Activated CD4-positive, alpha-beta T cell treated with anti-CD3 and anti-CD28 coated beads, Interleukin-2, amount 50 U/mL, for 48 hours (primary cell): ENCODE results near the gene RBM18.

ENCODE experiments used
- DNase-seq, 2 experiments: peaks; one replicate each; pipeline ENCODE4 v3.0.0-alpha.2; 2020

Gene RBM18

DNA sequence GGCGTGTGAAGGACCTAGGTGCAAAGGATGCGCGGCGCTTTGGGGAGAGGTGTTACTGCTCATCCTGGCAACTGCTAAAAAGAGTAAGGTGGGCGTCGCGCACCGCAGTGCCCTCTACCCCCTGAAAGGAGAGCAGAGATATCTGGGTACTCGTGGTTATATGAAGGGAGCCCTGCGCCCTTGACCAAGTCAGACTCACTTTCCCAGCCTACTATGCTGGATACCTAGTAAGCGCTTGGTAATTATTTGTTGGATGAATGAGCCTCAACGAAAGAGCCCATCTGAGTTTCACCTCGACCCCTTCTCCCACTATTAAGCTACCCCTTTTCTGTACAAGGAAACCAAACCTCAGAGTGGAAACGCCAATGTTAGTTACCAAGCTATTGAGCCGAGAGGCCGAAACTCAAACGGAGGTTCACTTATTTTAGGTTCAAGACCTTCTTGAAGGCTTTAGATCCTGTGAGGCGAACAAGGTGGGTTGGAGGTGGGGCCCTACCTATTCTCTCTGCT is 43.9 kb downstream of the RBM18 start:
- DNase-seq, result no peak

DNA sequence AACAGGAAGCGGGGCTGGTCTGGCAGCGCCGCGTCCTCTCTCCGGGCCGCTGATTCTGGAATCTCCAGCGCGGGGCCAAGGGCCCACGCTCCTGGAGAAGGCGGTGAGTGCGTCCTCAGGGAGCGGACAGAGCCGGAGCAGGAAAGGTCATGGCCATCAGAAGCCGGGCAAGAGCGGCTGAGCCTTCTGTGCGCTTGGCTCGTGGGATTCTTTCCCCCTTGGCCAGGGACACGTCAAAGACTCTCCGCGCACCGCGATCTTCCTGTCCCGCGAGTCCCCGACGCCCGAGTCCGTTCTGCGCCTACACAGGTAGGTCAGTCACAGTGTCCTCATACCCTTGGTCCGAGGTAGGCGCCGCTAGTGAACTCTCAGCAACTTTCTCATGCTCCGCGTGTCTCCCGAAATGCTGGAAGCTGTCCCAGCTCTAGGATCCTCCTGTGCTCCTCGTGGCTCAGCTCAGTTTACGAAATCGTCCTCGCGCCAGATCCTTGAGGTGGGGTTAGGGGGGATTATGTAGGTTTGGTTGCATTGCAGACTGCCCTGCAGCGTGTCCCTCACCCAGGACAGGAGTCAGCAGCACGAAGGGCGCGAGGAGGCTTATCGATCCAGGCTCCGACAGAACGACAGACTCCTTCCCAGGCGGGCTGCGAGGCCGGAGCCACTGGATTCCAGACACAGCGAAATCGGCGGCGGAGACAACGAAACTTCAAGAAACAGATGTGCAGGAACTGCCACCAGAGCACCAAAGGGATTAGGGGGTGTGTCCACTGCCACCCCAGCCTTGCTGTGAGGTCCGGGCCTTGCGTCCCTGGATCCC is 44.6 kb downstream of the RBM18 start:
- no peak for DNase-seq

DNA sequence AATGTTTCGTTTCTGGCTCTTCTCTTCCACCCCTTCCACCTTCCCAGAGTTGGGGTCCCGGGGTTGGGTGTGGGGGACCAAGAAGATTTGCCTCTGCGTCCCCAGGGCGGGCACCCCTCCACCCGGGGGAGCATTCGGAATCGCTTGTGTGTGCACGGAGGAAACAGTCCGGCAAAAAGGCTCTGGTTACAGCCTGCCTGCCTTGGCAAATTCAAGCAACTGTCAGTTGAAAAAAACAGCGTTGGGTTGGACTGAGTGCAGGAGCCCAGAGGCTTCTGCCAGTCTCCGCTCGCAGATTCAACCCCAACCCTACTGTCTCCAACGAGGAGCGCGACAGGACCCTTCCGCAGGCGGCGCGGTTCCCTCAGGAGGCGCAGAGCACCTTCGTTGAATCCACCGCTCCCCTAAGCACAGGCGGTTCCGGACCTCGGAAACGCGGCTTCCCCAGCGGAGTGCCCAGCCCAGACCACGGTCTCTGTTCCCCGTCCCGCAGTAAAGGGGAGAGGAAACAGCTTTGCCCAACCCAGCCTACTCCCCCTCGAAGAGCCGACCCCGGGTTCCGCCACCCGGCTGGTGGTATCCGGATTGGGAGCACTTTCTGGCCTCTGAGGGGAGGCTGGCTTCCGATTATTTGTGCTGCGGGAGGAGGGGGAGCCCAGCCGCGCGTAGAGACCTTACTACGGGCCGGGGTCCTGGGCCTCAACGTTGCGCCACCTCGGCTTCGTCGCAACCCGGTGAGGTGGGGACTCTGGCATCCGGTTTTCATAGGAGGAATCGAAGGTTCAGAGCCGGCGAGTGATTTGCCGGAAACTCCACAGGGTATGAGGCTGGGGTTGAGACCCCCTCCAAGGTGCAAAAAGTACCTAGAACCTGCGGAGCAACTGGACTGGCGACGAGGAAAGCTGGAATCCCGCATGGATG is 45.4 kb downstream of the RBM18 start:
- DNase-seq, result no peak

- no peak for DNase-seq
Observed at GRCh38 chr9:122218071-122218934, 46.3 kb downstream of the RBM18 start.

GRCh38 chr9:122217640-122218039 is 47.0 kb downstream of the RBM18 start:
- no peak for DNase-seq

- DNase-seq, result no peak
Observed at GRCh38 chr9:122216798-122217418, 47.7 kb downstream of the RBM18 start.

DNA sequence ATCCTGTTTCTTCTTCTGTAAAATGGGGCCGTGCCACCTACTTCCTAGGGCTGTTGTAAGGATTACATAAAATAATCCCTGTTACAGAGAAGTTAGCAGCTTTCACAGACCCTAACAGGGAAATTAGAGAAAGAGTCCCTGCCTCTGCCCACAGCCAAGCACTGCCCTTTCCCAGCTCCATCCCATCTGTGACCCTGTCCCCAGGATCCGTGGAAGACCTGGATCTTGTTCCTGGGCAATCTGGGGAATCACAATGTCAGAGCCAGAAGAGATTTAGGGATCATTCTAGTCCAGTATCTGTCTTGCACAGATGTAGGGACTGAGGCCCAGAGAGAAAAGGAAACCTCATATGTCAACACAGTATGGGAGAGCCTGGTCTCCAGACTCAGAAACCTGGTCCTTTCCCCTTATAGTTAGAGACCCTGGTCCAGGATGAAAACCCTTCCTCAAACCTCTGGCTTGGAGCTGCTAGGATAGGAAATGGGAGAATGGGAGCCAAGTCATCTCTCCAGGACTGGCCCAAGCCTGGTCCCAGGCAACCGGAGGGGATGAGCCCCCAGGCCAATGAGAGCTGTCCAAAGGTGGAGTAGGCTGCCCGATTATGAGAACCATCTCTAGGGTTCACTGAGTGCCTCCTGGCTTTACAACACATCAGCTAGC is 48.4 kb downstream of the RBM18 start:
- DNase-seq, result no peak

DNA sequence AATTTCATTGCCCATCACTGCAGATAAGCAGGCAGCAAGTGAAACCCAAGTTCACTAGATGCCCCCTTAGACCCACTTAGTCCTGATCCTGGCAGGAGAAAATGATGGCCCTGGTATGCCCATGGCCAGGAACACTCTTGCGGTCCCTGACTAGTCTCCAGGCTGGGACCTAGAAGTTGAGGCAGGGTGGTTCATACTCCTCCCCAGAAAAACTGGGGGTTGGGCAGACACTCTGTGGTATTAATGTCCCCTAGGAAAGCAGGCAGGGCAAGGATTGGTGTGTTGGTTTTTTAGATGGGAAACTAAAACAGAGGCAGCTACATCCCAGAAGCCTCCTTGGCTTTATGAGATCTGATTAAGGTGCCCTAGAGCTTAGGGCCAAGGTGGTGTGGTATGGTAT is 49.0 kb downstream of the RBM18 start:
- DNase-seq, result no peak

- no peak for DNase-seq
Observed at GRCh38 chr9:122214507-122214906, 50.1 kb downstream of the RBM18 start.

- peak; percentile 46 to 56 for DNase-seq
Observed at GRCh38 chr9:122213589-122214413, 50.8 kb downstream of the RBM18 start.

- no peak for DNase-seq
Observed at GRCh38 chr9:122213102-122213588, 51.5 kb downstream of the RBM18 start.

GRCh38 chr9:122212473-122213004 is 52.1 kb downstream of the RBM18 start:
- DNase-seq, result no peak

GRCh38 chr9:122209451-122209850 is 55.2 kb downstream of the RBM18 start:
- DNase-seq, result no peak

DNA sequence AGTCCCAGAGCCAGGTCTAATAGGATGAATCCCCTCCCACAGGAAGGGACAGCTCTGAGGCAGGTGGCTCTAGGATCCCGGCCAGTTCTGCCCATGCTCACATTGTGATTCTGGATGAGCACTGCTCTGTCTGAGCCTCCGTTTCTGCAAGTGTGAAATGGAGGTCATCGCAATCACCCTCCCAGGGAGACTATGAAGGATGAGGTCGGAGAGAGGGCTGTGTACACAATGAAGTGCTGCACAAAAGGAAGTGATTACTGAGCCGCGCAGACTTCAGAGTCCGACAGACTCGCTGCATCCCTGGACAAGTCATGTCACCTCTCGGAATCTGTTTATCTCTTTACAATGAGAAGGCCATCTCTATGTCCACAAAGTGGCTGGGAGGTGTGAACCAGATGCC is 57.5 kb downstream of the RBM18 start:
- DNase-seq, result no peak

DNA sequence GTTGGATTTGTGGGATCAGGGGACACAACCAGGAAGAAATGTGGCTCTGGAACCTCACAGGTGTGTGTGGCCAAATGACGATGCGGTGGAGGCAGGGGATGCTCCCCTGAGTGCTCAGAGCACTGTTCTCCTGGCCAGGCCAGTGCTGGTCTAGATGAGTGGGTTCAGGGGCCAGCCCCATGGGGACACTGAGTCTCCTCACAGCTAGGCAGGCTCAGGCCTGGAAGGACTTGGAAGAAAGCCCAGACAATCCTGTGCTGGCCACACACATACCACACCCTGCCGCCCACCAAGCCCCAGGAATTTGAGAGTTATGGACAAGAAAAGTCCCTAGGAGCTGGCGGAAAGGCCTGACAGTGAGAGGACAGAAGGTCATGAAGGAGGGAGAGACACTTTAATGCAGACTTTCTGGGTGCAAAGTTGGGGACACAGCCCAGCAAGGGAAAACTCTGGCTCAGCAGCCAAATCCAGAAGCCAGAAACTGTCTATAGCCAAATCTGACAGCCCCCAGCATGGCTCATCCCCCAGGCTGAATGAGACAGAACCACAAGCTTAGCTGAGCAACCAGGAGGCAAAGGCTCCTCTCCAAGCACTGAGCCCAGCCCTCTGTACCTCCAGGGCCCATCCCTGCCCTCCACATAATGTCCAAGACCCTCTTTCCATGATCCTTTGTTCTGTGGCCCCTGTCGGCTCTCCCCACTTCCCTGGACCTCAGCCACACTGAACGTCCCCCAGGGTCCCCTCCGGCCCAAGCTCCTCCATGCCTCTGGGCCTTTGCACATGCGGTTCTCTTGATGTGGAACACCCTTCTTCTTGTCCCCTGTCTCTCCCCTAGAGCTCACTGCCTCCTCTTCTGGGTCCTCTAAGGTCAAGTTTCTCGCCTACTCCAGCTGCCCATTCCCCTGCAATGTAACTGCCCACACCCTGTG is 58.3 kb downstream of the RBM18 start:
- DNase-seq, result no peak

DNA sequence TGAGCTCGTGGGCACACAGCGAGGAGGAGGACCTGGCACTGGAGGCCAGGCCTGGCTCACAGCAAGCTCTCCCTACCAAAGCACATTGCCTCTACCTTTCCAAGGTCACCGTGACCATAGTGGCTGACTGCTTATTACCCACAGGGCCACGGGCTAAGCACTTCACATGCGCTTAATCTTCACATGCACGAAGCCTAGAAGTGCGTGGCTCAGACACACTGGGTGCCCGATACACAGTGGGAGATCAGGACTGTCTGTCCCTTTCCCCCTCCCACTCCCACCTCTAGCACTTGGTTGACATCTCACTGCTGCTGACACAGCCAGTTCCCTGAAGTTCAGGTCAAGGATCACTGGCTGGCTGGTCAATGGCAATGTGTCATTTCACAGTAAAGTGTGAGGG is 59.5 kb downstream of the RBM18 start:
- DNase-seq, result no peak

- no peak for DNase-seq
Observed at GRCh38 chr9:122204491-122204890, 60.1 kb downstream of the RBM18 start.

GRCh38 chr9:122204055-122204454 is 60.6 kb downstream of the RBM18 start:
- no peak for DNase-seq

DNA sequence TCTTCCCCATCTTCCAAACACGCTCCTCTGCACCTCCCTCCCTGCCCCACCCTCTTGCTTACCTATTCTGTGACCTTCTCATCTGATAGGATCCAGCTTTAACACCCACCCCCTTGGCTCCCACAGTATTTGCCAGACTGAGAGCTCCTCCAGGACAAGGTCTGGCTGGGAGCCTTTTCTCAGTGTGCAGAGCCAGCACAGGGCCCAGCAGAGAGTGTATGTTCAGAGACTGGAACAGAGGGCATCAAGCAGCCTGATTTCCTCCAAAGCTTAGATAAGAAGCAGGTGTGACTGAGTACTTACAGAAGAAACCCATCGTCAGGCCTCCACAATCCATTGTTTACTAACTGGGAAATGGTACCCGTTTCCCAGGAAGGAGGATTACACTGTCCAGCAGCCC is 62.5 kb downstream of the RBM18 start:
- DNase-seq, result no peak
